SJSA1 (cell line): ENCODE results near the gene TNS1. TPM values are rescaled to one million over a fixed set of nuclear protein-coding genes. Genes with fewer than 3 reads are reported as not detected.
"Not testable (repeated sequence)": the region's sequence is repeated elsewhere in the genome, so short reads cannot be mapped to it uniquely, and the experiment has no call there.

ENCODE experiments used
- DNase-seq, 2 experiments: peaks; one replicate each; pipeline ENCODE4 v3.0.0-alpha.2; 2015 to 2020; ENCODE audit warnings: low spot score in 2 of 2, low read depth in 1 of 2
- H3K27ac ChIP-seq: fragments of 250-450 bp; sonication (Bioruptor Pico); 2 replicates; pipeline ENCODE4 v1.5.1; 2020; ENCODE audit warnings: mild to moderate bottlenecking, moderate library complexity
- H3K27me3 ChIP-seq: fragments of 250-450 bp; sonication (Bioruptor Pico); replicated peaks from 2 replicates; pipeline ENCODE4 v1.5.1; 2020; ENCODE audit warnings: mild to moderate bottlenecking, moderate library complexity
- H3K36me3 ChIP-seq: fragments of 250-450 bp; sonication (Bioruptor Pico); 2 replicates; pipeline ENCODE4 v1.5.1; 2020; ENCODE audit warnings: mild to moderate bottlenecking
- H3K4me1 ChIP-seq: fragments of 250-450 bp; sonication (Bioruptor Pico); replicated peaks from 2 replicates; pipeline ENCODE4 v1.6.1; 2021; ENCODE audit warnings: mild to moderate bottlenecking
- H3K4me3 ChIP-seq: fragments of 250-450 bp; sonication (Bioruptor Pico); 2 replicates; pipeline ENCODE4 v1.5.1; 2020; ENCODE audit warnings: mild to moderate bottlenecking
- H3K9me3 ChIP-seq: fragments of 250-450 bp; sonication (Bioruptor Pico); replicated peaks from 2 replicates; pipeline ENCODE4 v1.5.1; 2020; ENCODE audit warnings: mild to moderate bottlenecking
- total RNA-seq: library from RNA; depleted of rRNA; stranded (reverse); fragments of >200 nt; shearing (Covaris generic); gene quantifications from 2 replicates; pipeline ENCODE4 v1.2.3, GENCODE V29; 2014; rRNA removed

TNS1 gene
- total RNA-seq, result 9.8 and 14.3 TPM in 2 replicates

DNA sequence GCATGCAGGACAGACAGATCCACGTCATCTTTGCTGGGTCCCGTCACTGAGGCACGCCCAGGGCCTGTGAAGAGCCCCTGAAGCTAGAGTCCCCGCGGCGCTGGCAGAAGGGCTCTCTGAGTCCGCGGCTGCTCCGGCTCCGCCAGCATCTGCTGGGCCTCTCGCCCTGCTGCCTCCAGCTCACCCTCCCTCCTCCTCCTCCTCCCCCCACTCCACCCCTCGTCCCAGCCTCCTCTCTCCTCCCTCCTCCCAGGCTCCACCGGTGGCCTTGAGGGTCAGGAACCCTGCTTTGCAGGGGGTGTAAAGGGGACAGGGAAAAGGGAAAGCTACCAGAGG, at the start of gene TNS1:
Gene TNS1 (minus strand): TSS at position 151 of the 336 bp plus-strand sequence. CDS start 123 bp downstream, at position 28.
- no peaks in the 10 kb centered on the region for H3K27me3 ChIP-seq
- H3K36me3 ChIP-seq, result no peaks in the 10 kb centered on the region
- H3K4me1 ChIP-seq, result peaks cover 51% of the 10 kb centered on the region
- peak within 1 kb of the TSS; percentile 55 for H3K27ac ChIP-seq
- DNase-seq, result no peak
- no peaks in the 10 kb centered on the region for H3K9me3 ChIP-seq
- H3K4me3 ChIP-seq, result no peak within 1 kb of the TSS

DNA sequence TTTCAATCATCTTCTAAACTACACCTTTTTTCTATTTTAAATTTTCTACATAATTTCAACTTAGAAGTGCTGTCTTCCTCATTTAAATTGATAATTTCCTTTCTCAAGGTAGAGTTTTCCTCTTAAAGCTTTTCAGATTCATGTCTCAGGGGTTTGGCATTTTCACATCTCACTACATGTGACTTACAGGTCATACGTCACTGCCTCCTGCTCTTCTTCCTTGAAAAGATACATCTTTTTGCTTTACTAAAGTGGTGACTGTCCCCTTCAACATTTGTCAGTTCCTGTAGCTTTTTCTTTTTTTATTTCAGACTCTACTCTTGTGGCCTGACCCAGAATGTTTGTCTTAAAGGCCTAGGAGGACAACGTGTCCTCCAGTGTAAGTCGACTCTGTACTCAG, 49.1 kb upstream of the TNS1 start:
- H3K36me3 ChIP-seq, result no peaks in the 10 kb centered on the region
- H3K9me3 ChIP-seq, result no peaks in the 10 kb centered on the region
- no peak overlapping the region for H3K27ac ChIP-seq
- no peaks in the 10 kb centered on the region for H3K27me3 ChIP-seq
- no peaks in the 10 kb centered on the region for H3K4me1 ChIP-seq
- no peak overlapping the region for H3K4me3 ChIP-seq
- no peak for DNase-seq

DNA sequence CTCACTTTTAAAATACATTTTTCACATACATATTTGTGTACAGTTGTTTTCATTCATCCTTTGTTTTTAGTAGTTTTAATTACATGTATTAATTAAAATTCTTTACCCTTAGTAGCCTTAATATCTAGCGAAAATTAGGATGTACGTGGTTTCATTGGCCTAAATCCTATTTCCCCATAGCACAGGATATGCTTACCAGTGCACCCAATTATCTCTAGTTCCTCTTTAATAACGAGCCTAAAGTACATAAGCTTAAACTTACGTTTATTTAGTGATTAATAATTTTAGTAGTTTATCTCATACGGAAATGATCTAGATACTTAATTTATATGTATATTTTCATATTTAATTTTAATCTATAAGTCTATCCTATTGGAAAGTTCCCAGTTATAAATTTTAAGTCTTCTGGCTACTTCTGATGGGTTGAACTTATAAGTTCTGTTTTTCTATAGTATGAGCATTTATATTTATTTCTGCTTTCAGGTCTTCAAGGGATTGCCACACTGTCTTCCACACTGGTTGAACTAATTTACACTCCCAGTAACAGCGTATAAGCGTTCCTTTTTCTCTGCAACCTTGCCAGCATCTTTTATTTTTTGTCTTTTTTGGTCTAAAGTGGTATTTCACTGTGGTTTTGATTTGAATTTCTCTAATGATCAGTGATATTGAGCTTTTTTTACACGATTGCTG, 44.9 kb upstream of the TNS1 start:
- DNase-seq, result no peak
- no peaks in the 10 kb centered on the region for H3K36me3 ChIP-seq

DNA sequence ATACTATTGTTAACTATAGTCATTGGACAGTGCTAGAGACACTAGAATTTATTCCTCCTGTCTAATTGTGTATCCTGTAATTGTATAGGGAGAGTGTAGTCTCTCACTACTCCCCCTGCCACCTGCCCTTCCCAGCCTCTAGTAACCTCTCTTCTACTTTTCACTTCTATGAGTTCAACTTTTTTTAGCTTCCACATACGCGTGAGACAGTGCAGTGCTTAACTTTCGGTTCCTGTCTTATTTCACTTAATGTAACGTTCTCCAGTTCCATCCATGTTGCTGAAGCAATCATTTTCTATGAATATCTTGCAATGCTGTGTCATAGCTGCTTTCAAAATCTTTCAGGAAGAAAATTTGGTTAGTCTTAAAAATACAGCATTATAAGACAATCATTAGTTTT, 43.4 kb upstream of the TNS1 start:
- no peak for DNase-seq
- Histone ChIP-seq H3K27ac (no peak overlapping the region), H3K27me3 (no peaks in the 10 kb centered on the region), H3K9me3 (no peaks in the 10 kb centered on the region), H3K4me3 (no peak overlapping the region), H3K36me3 (no peaks in the 10 kb centered on the region), H3K4me1 (0 out of 2 replicates have a peak, but pooled peaks cover 3% of the 10 kb centered on the region)

More for the DNA sequence above, 44.9 kb upstream of the TNS1 start:
- H3K27ac ChIP-seq, result no peak overlapping the region
- no peaks in the 10 kb centered on the region for H3K9me3 ChIP-seq
- H3K4me1 ChIP-seq, result no peaks in the 10 kb centered on the region
- no peaks in the 10 kb centered on the region for H3K27me3 ChIP-seq
- H3K4me3 ChIP-seq, result no peak overlapping the region

DNA sequence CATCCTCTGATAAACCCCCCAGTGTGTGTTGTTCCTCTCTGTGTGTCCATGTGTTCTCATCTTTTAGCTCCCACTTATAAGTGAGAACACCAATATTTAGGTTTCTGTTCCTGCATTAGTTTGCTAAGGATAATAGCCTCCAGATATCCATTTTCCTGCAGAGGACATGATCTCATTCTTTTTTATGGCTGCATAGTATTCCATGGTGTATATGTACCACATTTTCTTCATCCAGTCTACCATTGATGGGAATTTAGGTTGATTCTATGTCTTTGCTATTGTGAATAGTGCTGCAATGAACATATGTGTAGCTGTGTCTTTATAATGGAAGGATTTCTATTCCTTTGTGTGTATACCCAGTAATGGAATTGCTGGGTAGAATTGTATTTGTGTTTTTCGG, 41.8 kb upstream of the TNS1 start:
- H3K9me3 ChIP-seq, H3K4me1 ChIP-seq, DNase-seq, H3K36me3 ChIP-seq, H3K27me3 ChIP-seq, H3K27ac ChIP-seq, H3K4me3 ChIP-seq: not testable (repeated sequence)

DNA sequence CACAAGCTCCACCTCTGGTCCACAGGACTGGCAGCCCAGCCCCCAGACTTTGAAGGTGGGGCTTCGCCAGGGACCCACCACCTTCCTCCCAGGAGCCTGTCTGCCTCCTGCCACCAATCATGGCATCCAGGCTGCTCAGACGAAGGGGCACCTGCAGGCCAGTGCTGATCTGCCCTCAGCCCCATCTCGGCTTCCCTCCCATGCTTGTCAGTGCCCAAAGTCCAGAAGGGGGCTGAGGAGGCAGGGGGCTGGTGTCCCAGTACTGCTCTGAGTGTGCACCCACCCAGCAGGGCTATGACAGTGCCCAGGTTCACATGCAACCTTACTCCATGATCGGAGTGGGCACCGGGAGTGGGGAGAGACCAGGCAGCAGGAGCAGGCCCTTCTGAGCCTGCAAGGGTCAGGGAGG, 40.9 kb upstream of the TNS1 start:
- no peaks in the 10 kb centered on the region for H3K36me3 ChIP-seq
- no peaks in the 10 kb centered on the region for H3K27me3 ChIP-seq
- no peak for DNase-seq
- H3K9me3 ChIP-seq, result no peaks in the 10 kb centered on the region
- no peak overlapping the region for H3K4me3 ChIP-seq
- H3K27ac ChIP-seq, result no peak overlapping the region
- peaks cover 16% of the 10 kb centered on the region for H3K4me1 ChIP-seq

DNA sequence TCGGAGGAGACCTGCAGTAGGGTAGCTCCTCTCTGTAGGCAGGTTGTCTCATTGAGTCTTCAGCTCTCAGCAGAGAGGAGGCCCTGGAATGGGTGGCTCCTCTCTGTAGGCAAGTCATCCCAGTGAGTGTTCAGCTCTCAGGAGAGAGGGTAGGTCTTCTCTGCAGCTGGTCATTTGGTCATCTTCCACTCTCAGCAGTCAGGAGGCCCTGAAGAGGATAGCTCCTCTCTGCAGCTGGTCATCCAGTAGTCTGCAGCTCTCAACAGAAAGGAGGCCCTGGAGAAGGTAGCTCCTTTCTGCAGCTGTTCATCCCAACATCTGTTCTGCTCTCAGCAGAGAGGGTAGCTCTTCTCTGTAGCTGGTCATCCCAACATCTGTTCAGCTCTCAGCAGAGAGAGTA, 40.3 kb upstream of the TNS1 start:
- Histone ChIP-seq H3K36me3 (no peaks in the 10 kb centered on the region), H3K27ac (no peak overlapping the region), H3K4me3 (no peak overlapping the region), H3K9me3 (no peaks in the 10 kb centered on the region), H3K4me1 (peaks cover 22% of the 10 kb centered on the region), H3K27me3 (no peaks in the 10 kb centered on the region)
- no peak for DNase-seq

DNA sequence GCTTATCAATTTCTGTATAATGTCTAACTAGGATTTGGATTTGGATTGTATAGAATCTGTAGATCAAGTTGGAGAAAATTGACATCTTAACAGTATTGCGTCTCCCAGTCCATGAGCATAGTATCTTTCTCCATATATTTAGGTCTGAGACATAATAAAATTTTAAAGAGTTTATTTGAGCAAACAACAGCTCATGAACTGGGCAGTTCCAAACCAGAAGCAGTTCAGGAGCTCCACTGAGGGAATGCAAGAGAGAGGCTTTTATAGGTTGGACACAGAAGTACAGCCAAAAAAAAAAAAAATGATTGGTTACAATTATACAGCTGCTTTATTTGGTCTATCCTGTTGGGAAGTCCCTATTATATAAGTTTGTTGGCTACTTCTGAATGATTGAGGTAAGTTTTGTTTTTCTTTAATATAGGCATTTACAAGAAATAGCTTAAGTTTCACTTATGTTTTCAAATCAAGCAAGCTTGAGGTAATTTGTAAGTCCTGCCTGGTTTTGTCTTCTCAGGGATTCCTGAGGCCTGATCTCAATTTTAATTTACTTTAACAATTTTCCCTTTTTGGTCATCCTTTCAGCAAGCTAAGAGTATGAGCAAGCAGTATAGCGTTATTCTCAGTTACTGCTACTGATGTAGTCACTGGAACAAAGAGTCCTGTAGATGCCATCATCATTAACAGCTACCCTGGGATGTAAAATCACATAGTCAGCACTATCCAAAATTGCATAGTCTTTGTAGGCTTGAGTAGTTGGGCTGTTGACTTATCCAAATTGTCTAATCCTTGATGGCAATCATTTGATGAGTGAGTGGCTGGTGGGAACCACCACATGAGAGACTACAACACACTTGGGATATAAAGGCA, 38.7 kb upstream of the TNS1 start:
- H3K36me3 ChIP-seq, result no peaks in the 10 kb centered on the region
- no peak overlapping the region for H3K27ac ChIP-seq
- H3K4me1 ChIP-seq, result peaks cover 34% of the 10 kb centered on the region
- H3K4me3 ChIP-seq, result no peak overlapping the region
- H3K27me3 ChIP-seq, result no peaks in the 10 kb centered on the region
- no peaks in the 10 kb centered on the region for H3K9me3 ChIP-seq
- no peak for DNase-seq

DNA sequence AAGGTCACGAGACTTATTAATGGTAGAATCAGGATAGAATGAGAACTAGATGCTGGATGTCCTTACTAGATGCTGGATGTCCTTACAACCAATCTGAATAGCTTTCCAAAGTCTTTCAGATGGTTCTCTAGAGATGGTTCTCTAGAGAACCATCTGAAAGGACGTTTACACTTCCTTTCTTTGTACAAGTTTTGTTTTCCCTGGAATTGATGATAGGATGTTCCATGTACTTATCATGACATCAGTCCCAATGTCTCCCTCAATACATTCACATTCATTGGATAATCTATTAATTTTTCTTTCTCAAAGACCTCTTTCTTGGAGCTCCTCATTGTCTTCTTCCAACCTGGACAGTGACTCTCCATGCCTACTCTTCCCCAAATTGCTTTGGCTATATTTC, 38.1 kb upstream of the TNS1 start:
- no peak for DNase-seq
- Histone ChIP-seq H3K36me3 (no peaks in the 10 kb centered on the region), H3K27ac (no peak overlapping the region), H3K4me1 (peaks cover 41% of the 10 kb centered on the region), H3K27me3 (no peaks in the 10 kb centered on the region), H3K4me3 (no peak overlapping the region), H3K9me3 (no peaks in the 10 kb centered on the region)

DNA sequence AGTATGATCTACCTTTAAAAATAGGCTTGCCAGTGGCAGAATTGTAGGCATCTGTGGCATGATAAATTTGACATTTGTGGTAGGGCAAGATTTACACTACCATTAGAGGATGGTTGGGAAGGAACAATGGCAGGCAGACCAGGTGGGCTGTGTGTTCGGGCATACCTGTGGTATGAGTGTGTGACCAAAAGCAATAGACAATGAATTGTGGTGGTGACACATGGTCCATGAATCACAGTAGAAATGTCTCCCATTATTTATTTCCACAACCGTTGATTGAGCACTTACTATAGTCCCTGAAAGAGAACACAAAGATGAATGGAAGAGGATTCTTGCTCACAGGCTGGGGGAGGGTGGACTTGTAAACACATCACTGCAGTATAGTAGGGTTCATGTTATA, 36.4 kb upstream of the TNS1 start:
- Histone ChIP-seq H3K4me3 (no peak overlapping the region), H3K27ac (peak overlapping the region; percentile 23; the same call in 1 of the 2 replicates), H3K36me3 (no peaks in the 10 kb centered on the region), H3K9me3 (no peaks in the 10 kb centered on the region), H3K4me1 (peaks cover 50% of the 10 kb centered on the region), H3K27me3 (no peaks in the 10 kb centered on the region)
- DNase-seq, result peak; percentile 94

DNA sequence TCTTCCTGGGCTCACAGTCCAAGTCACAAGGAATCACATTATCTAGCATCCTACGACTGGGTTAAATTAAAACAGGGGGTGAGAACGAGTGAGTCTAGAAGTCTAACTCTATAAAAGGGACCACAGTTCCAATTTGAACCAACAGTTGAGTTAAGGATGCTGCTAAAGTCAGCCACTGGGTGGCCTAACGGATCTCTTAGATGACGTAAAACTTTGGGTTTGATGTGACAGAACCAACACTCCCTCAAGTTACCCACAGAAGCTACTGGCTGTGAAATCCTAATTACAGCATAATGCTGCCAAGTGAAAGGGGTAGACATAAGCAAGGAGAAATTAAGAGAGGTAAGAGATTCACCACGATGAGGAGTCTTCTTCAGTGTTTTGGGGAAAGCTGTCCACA, 33.6 kb upstream of the TNS1 start:
- no peaks in the 10 kb centered on the region for H3K9me3 ChIP-seq
- no peaks in the 10 kb centered on the region for H3K36me3 ChIP-seq
- peaks cover 47% of the 10 kb centered on the region for H3K4me1 ChIP-seq
- H3K27ac ChIP-seq, result no peak overlapping the region; the same call in 1 of the 2 replicates
- peak in 1 of 2 experiments; percentile 36 for DNase-seq
- H3K4me3 ChIP-seq, result no peak overlapping the region
- no peaks in the 10 kb centered on the region for H3K27me3 ChIP-seq

DNA sequence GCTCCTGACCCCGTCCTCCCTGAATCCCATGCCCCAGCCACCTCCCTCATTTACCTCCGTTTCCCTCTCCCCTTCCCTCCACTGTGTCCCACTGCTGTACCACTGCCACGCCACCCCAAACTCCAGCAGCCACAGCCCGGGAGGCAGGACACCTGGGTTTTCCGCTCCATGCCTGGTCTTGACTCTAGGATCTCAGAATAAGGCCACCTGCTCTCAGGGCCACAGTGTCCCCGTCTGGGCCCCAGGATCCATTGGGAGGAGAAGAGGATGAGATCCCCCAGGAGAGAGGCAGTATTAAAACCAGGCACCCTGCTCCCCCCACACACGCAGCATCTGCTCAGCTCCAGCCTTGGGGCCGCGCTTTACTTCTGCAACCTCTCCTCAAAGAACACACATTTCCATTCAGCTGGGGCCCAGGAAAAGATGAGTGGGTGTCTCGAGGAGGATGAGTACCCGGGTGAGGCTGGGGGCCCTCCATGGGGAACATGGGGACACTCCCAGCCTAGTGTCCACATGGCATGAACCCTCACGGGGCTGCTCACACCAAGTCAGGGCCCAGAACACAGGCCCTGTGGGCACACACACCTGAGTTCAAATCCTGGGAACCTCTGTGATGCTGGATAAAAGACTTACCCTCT, 32.8 kb upstream of the TNS1 start:
- Histone ChIP-seq H3K27me3 (no peaks in the 10 kb centered on the region), H3K4me1 (peaks cover 47% of the 10 kb centered on the region), H3K27ac (no peak overlapping the region), H3K36me3 (no peaks in the 10 kb centered on the region), H3K9me3 (no peaks in the 10 kb centered on the region), H3K4me3 (no peak overlapping the region)
- DNase-seq, result no peak

DNA sequence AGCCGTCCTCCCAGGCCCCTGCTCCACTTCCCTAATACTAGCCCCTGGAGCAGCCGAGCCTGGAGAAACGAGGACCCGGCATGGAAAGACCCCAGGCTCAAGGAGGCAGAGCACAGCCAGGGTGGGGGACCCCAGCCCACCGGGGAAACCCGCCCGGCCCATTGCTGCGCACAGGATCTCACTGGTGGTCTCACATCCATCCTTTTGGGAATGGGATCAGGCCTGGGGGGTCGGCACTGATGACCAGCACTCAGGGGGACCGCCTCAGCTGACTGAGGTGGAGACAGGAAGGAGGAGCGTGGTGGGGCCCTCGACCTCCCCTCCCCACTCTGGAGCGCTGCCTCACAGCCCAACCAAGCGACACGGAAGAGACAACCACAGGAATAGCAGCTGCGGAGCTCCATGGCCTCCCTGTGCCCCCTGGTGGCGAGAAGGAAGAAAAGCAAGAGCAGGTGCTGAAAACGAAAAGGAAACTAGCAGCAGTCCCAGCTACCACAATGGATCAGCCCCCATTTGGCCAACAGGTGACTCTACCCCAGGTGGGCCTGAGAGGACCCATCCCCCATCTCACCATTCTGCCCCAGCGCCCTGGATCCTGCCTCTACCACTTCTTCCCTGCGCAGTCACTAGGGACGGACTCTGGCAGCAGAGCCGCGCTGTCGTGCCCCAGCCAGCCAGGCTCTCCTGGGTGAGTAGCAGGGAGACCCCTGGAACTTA, 31.9 kb upstream of the TNS1 start:
- not testable (repeated sequence) for H3K27ac ChIP-seq, H3K27me3 ChIP-seq, H3K4me3 ChIP-seq, H3K9me3 ChIP-seq, H3K36me3 ChIP-seq
- DNase-seq, result peak; percentile 49 to 53
- peaks cover 42% of the 10 kb centered on the region for H3K4me1 ChIP-seq
